Thymus (tissue), 11 donors: ENCODE results near the gene TSPYL6. TPM values are rescaled to one million over a fixed set of nuclear protein-coding genes. Genes with fewer than 3 reads are reported as not detected.

ENCODE experiments used
- DNase-seq, 9 donors: peaks; one replicate each; pipeline ENCODE4 v3.0.0-alpha.2; 2013; ENCODE audit warnings: low spot score in 9 of 9, low read depth in 6 of 9, missing footprints in 1 of 9
- H3K27ac ChIP-seq, 2 donors: one replicate each; pipeline ENCODE4 v1.5.1; 2013; ENCODE audit warnings: control low read depth in 1 of 2, low read depth in 1 of 2, low read length in 1 of 2, mild to moderate bottlenecking in 1 of 2, moderate library complexity in 1 of 2
- H3K27me3 ChIP-seq, 2 donors: one replicate each; pipeline ENCODE4 v1.5.1; 2013; ENCODE audit warnings: low read length in 1 of 2; ENCODE audit not compliant: control insufficient read depth in 2 of 2, insufficient read depth in 1 of 2
- H3K36me3 ChIP-seq, 2 donors: one replicate each; pipeline ENCODE4 v1.5.1; 2013; ENCODE audit warnings: low read length in 1 of 2, mild to moderate bottlenecking in 1 of 2, moderate library complexity in 1 of 2; ENCODE audit not compliant: control insufficient read depth in 2 of 2, insufficient read depth in 2 of 2
- H3K4me1 ChIP-seq, 2 donors: one replicate each; pipeline ENCODE4 v1.5.1; 2013; ENCODE audit warnings: low read length in 2 of 2; ENCODE audit not compliant: control insufficient read depth in 2 of 2, insufficient read depth in 2 of 2
- H3K4me3 ChIP-seq, 2 donors: one replicate each; pipeline ENCODE4 v1.5.1; 2013; ENCODE audit warnings: low read length in 2 of 2, control low read depth in 1 of 2, mild to moderate bottlenecking in 1 of 2
- H3K9me3 ChIP-seq, 2 donors: one replicate each; pipeline ENCODE4 v1.5.1; 2013; ENCODE audit warnings: low read length in 1 of 2, mild to moderate bottlenecking in 1 of 2; ENCODE audit not compliant: control insufficient read depth in 2 of 2, insufficient read depth in 1 of 2
- WGBS: extraction: QIAGEN DNeasy Blood & Tissue Kit; methylation state at CpG from one replicate; pipeline ENCODE4 v1.1.7; 2013; 5-methylcytosine and 5-hydroxymethylcytosine counted together
- polyA plus RNA-seq: library from polyadenylated mRNA; stranded (reverse); fragments of 200-250 nt; gene quantifications from one replicate; pipeline ENCODE4 v1.2.3, GENCODE V29; 2013
- total RNA-seq: library from RNA; stranded (reverse); fragments of 120-200 nt; gene quantifications from one replicate; pipeline ENCODE4 v1.2.4, GENCODE V29; 2013
- donor health status: healthy.

The TSPYL6 gene
- total and polyA plus RNA-seq, 2 donors, result 0.02 TPM; not detected in 1

GRCh38 chr2:54212456-54212855 is 43.6 kb downstream of the TSPYL6 start:
- DNase-seq, result no peak

GRCh38 chr2:54209379-54209778 is 46.6 kb downstream of the TSPYL6 start:
- no peak for DNase-seq
- Histone ChIP-seq H3K27me3 (no peaks in the 10 kb centered on the region), H3K4me3 (no peak overlapping the region), H3K27ac (no peak overlapping the region), H3K9me3 (no peaks in the 10 kb centered on the region), H3K4me1 (no peaks in the 10 kb centered on the region), H3K36me3 (no peaks in the 10 kb centered on the region)
- WGBS, result 95% methylated on average over 3 of the region's 3 CpGs

More at GRCh38 chr2:54212456-54212855, 43.6 kb downstream of the TSPYL6 start:
- no peaks in the 10 kb centered on the region for H3K4me1 ChIP-seq
- WGBS, result 95% methylated on average over 1 of the region's 1 CpG
- no peak overlapping the region for H3K4me3 ChIP-seq
- no peak overlapping the region for H3K27ac ChIP-seq
- H3K27me3 ChIP-seq, result no peaks in the 10 kb centered on the region
- no peaks in the 10 kb centered on the region for H3K36me3 ChIP-seq
- no peaks in the 10 kb centered on the region for H3K9me3 ChIP-seq

GRCh38 chr2:54208364-54209240 is 47.4 kb downstream of the TSPYL6 start:
- no peak for DNase-seq
- no peak overlapping the region for H3K4me3 ChIP-seq
- H3K27me3 ChIP-seq, result no peaks in the 10 kb centered on the region
- no peaks in the 10 kb centered on the region for H3K4me1 ChIP-seq
- H3K36me3 ChIP-seq, result no peaks in the 10 kb centered on the region
- no peak overlapping the region for H3K27ac ChIP-seq
- no peaks in the 10 kb centered on the region for H3K9me3 ChIP-seq
- 94% methylated on average over 1 of the region's 1 CpG for WGBS

GRCh38 chr2:54207666-54208195 is 48.3 kb downstream of the TSPYL6 start:
- H3K27me3 ChIP-seq, result no peaks in the 10 kb centered on the region
- H3K4me1 ChIP-seq, result no peaks in the 10 kb centered on the region
- 93% methylated on average over 3 of the region's 3 CpGs for WGBS
- no peaks in the 10 kb centered on the region for H3K9me3 ChIP-seq
- DNase-seq, result no peak
- H3K27ac ChIP-seq, result no peak overlapping the region
- no peaks in the 10 kb centered on the region for H3K36me3 ChIP-seq
- H3K4me3 ChIP-seq, result no peak overlapping the region

GRCh38 chr2:54206596-54206995 is 49.4 kb downstream of the TSPYL6 start:
- Histone ChIP-seq H3K9me3 (no peaks in the 10 kb centered on the region), H3K27ac (no peak overlapping the region), H3K4me1 (no peaks in the 10 kb centered on the region), H3K4me3 (no peak overlapping the region), H3K27me3 (no peaks in the 10 kb centered on the region), H3K36me3 (no peaks in the 10 kb centered on the region)
- peak in 5 of 9 donors; percentile 2 to 49 (median 7) for DNase-seq
- 26% methylated on average over 2 of the region's 2 CpGs for WGBS

GRCh38 chr2:54204476-54204875 is 51.6 kb downstream of the TSPYL6 start:
- no peak overlapping the region for H3K27ac ChIP-seq
- no peaks in the 10 kb centered on the region for H3K27me3 ChIP-seq
- H3K9me3 ChIP-seq, result no peaks in the 10 kb centered on the region
- H3K36me3 ChIP-seq, result no peaks in the 10 kb centered on the region
- no peak overlapping the region for H3K4me3 ChIP-seq
- H3K4me1 ChIP-seq, result no peaks in the 10 kb centered on the region
- no peak for DNase-seq
- 95% methylated on average over 2 of the region's 2 CpGs for WGBS

Other genes starting within 250 kb of the TSPYL6 start
- gene ACYP2, start 140.6 kb downstream of the TSPYL6 start, total RNA-seq, result 9.6 TPM
- 32.6 TPM for gene ACYP2, start 140.6 kb downstream of the TSPYL6 start, polyA plus RNA-seq
- gene SPTBN1, start 200.1 kb upstream of the TSPYL6 start, total RNA-seq, result 74.4 TPM
- 37.1 TPM for gene SPTBN1, start 200.1 kb upstream of the TSPYL6 start, polyA plus RNA-seq